Loucy (cell line): Measurements from ENCODE around the gene FARS2.

Experiments used
- H2AFZ ChIP-seq: fragments of 200-600 bp; sonication (generic); 2 replicates; pipeline ENCODE4 v1.6.0; 2016; ENCODE audit warnings: antibody characterized with exemption, mild to moderate bottlenecking, low read length, moderate library complexity
- H3F3A ChIP-seq: fragments of 200-600 bp; 2 replicates; pipeline ENCODE4 v1.6.0; 2016; ENCODE audit warnings: antibody characterized with exemption, low read depth, mild to moderate bottlenecking
- H3K27me3 ChIP-seq: fragments of 200-600 bp; sonication (generic); 2 replicates; pipeline ENCODE4 v1.6.1; 2014; ENCODE audit warnings: low read length, mild to moderate bottlenecking; ENCODE audit not compliant: insufficient read depth, poor library complexity, severe bottlenecking
- H3K36me3 ChIP-seq: fragments of 200-600 bp; sonication (generic); 2 replicates; pipeline ENCODE4 v1.6.1; 2016; ENCODE audit warnings: low read length; ENCODE audit not compliant: insufficient read depth
- H3K4me1 ChIP-seq: fragments of 200-600 bp; sonication (generic); 2 replicates; pipeline ENCODE4 v1.5.1; 2014; ENCODE audit warnings: low read length, mild to moderate bottlenecking; ENCODE audit not compliant: insufficient read depth, poor library complexity, severe bottlenecking
- H3K4me2 ChIP-seq: fragments of 200-600 bp; sonication (generic); 2 replicates; pipeline ENCODE4 v1.6.0; 2014; ENCODE audit warnings: antibody characterized with exemption, low read length, low read depth, mild to moderate bottlenecking; ENCODE audit not compliant: poor library complexity, severe bottlenecking
- H3K4me3 ChIP-seq: fragments of 200-600 bp; sonication (generic); 2 replicates; pipeline ENCODE4 v1.5.1; 2014; ENCODE audit warnings: low read length, mild to moderate bottlenecking, mixed read lengths; ENCODE audit not compliant: poor library complexity, severe bottlenecking
- H3K79me2 ChIP-seq: fragments of 200-600 bp; sonication (generic); 2 replicates; pipeline ENCODE4 v1.6.1; 2014; ENCODE audit warnings: low read length; ENCODE audit not compliant: insufficient read depth
- H3K9ac ChIP-seq: fragments of 200-600 bp; sonication (generic); 2 replicates; pipeline ENCODE4 v1.6.0; 2014; ENCODE audit warnings: mild to moderate bottlenecking, low read depth, low read length, moderate library complexity; ENCODE audit not compliant: poor library complexity, severe bottlenecking
- H3K9me2 ChIP-seq: fragments of 200-600 bp; sonication (generic); replicated peaks from 2 replicates; pipeline ENCODE4 v1.6.1; 2016; ENCODE audit warnings: low read depth, low read length, mixed read lengths
- H3K9me3 ChIP-seq: fragments of 200-600 bp; sonication (generic); 2 replicates; pipeline ENCODE4 v1.6.1; 2014; ENCODE audit warnings: mild to moderate bottlenecking, antibody characterized with exemption, low read length, low read depth; ENCODE audit not compliant: insufficient read depth
- H4K20me1 ChIP-seq: fragments of 200-600 bp; sonication (generic); 2 replicates; pipeline ENCODE4 v1.6.0; 2014; ENCODE audit warnings: antibody characterized with exemption, low read length, mild to moderate bottlenecking; ENCODE audit not compliant: insufficient read depth, poor library complexity, severe bottlenecking
- EZH2phosphoT487 ChIP-seq: fragments of 200-600 bp; IDR thresholded peaks from 2 replicates; pipeline ENCODE4 v1.6.1; 2018; ENCODE audit warnings: antibody characterized with exemption, mild to moderate bottlenecking, moderate library complexity, borderline replicate concordance
- TF ChIP-seq, protein P1 (sequence below): fragments of 200-600 bp; sonication (generic); conservative IDR thresholded peaks from 2 replicates; pipeline ENCODE4 v1.5.1; 2014; ENCODE audit warnings: mild to moderate bottlenecking, antibody characterized with exemption, low read length

FARS2 gene

GRCh38 chr6:5471637-5472398 is 210.5 kb downstream of the FARS2 start:
- TF ChIP-seq, protein P1, sequence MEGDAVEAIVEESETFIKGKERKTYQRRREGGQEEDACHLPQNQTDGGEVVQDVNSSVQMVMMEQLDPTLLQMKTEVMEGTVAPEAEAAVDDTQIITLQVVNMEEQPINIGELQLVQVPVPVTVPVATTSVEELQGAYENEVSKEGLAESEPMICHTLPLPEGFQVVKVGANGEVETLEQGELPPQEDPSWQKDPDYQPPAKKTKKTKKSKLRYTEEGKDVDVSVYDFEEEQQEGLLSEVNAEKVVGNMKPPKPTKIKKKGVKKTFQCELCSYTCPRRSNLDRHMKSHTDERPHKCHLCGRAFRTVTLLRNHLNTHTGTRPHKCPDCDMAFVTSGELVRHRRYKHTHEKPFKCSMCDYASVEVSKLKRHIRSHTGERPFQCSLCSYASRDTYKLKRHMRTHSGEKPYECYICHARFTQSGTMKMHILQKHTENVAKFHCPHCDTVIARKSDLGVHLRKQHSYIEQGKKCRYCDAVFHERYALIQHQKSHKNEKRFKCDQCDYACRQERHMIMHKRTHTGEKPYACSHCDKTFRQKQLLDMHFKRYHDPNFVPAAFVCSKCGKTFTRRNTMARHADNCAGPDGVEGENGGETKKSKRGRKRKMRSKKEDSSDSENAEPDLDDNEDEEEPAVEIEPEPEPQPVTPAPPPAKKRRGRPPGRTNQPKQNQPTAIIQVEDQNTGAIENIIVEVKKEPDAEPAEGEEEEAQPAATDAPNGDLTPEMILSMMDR, result no peak
- no peak for TF ChIP-seq EZH2phosphoT487
- Histone ChIP-seq H3F3A (no peaks in the 10 kb centered on the region), H3K9me3 (no peaks in the 10 kb centered on the region), H3K79me2 (no peaks in the 10 kb centered on the region), H3K27me3 (no peaks in the 10 kb centered on the region), H3K4me3 (no peak overlapping the region), H2AFZ (no peak overlapping the region), H3K9me2 (no peaks in the 10 kb centered on the region), H3K4me2 (no peak overlapping the region), H3K4me1 (peaks cover 13% of the 10 kb centered on the region), H4K20me1 (no peaks in the 10 kb centered on the region), H3K9ac (no peak overlapping the region), H3K36me3 (no peaks in the 10 kb centered on the region)

DNA sequence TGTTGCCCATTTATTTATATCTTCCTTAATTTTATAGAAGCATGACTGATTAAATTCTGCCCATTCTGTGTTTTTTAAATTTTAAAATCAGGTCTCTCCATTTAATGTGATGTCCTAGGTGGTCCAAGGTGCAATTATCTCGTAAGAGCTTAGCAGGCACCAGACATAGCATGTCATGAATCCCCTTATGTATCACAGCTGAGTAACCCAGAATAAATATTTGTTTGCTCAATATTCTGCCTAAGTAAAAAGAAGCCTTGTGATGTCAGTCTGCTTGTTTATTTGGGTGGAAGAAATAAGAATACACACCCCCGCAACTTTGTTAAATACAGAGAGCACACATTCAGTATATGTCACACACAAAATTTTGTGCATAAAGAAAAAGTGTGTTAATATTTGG is 211.3 kb downstream of the FARS2 start:
- Histone ChIP-seq H3K9me2 (no peaks in the 10 kb centered on the region), H2AFZ (no peak overlapping the region), H3K4me3 (no peak overlapping the region), H4K20me1 (no peaks in the 10 kb centered on the region), H3K4me2 (no peak overlapping the region), H3K4me1 (peaks cover 10% of the 10 kb centered on the region), H3K9me3 (no peaks in the 10 kb centered on the region), H3K36me3 (no peaks in the 10 kb centered on the region), H3K79me2 (no peaks in the 10 kb centered on the region), H3K27me3 (no peaks in the 10 kb centered on the region), H3K9ac (no peak overlapping the region), H3F3A (no peaks in the 10 kb centered on the region)
- no peak for TF ChIP-seq EZH2phosphoT487
- TF ChIP-seq, protein P1, result no peak

GRCh38 chr6:5475779-5476178 is 214.5 kb downstream of the FARS2 start:
- H3K36me3 ChIP-seq, result no peaks in the 10 kb centered on the region
- peaks cover 5% of the 10 kb centered on the region for H3K4me1 ChIP-seq
- no peaks in the 10 kb centered on the region for H3K9me2 ChIP-seq
- no peaks in the 10 kb centered on the region for H4K20me1 ChIP-seq
- no peaks in the 10 kb centered on the region for H3K9me3 ChIP-seq
- H3K79me2 ChIP-seq, result no peaks in the 10 kb centered on the region
- no peak overlapping the region for H3K4me3 ChIP-seq
- no peak for TF ChIP-seq EZH2phosphoT487
- TF ChIP-seq, protein P1, result no peak
- H3K4me2 ChIP-seq, result no peak overlapping the region
- H3K27me3 ChIP-seq, result no peaks in the 10 kb centered on the region
- no peak overlapping the region for H3K9ac ChIP-seq
- H3F3A ChIP-seq, result no peaks in the 10 kb centered on the region
- H2AFZ ChIP-seq, result no peak overlapping the region
